Omental fat pad (tissue), 4 donors: ENCODE results near the gene ADSS1. TPM values are rescaled to one million over a fixed set of nuclear protein-coding genes. Genes with fewer than 3 reads are reported as not detected.

Experiments
- ATAC-seq: fragments of 150-250 bp; one replicate; pipeline ENCODE4 v1.9.1; 2016; ENCODE audit warnings: mild to moderate bottlenecking, moderate library complexity; ENCODE audit not compliant: low FRiP score
- DNase-seq: peaks from one replicate; pipeline ENCODE4 v3.0.0-alpha.2; 2019; ENCODE audit warnings: low spot score
- CTCF ChIP-seq, 3 donors: fragments of 450-650 bp; IDR thresholded peaks; one replicate each; pipeline ENCODE4 v1.5.1; 2016 to 2017; ENCODE audit warnings: antibody characterized with exemption in 3 of 3, mild to moderate bottlenecking in 3 of 3, moderate library complexity in 2 of 3
- total RNA-seq, 4 donors: library from RNA; depleted of rRNA; stranded (reverse); fragments of >200 nt; gene quantifications; one replicate each; pipeline ENCODE4 v1.1.0, GENCODE V29; 2016

The ADSS1 gene
- total RNA-seq, 4 donors from 2014 or later: 3.7 to 26.0 (median 5.6) TPM

GRCh38 chr14:104684449-104684821 is 39.6 kb upstream of the ADSS1 start:
- TF ChIP-seq CTCF (IDR thresholded peaks at IDR 0.05): no peak
- ATAC-seq: no peak
- no peak for DNase-seq

GRCh38 chr14:104685216-104685997 is 38.6 kb upstream of the ADSS1 start:
- TF ChIP-seq CTCF (IDR thresholded peaks at IDR 0.05): no peak
- ATAC-seq: no peak
- no peak for DNase-seq

- TF ChIP-seq CTCF (IDR thresholded peaks at IDR 0.05): no peak
- ATAC-seq (no peak), DNase-seq (no peak)
These were observed 37.9 kb upstream of the ADSS1 start for GRCh38 chr14:104685998-104686610.

GRCh38 chr14:104686624-104687517 is 37.2 kb upstream of the ADSS1 start:
- no peak for TF ChIP-seq CTCF (IDR thresholded peaks at IDR 0.05)
- DNase-seq: no peak
- no peak for ATAC-seq

GRCh38 chr14:104687601-104688504 is 36.2 kb upstream of the ADSS1 start:
- DNase-seq: no peak
- ATAC-seq: peak; percentile 67
- no peak for TF ChIP-seq CTCF (IDR thresholded peaks at IDR 0.05)

- DNase-seq (no peak), ATAC-seq (peak; percentile 0)
- no peak for TF ChIP-seq CTCF (IDR thresholded peaks at IDR 0.05)
These were observed 35.4 kb upstream of the ADSS1 start for GRCh38 chr14:104688505-104689108.
